Esophagus (tissue), 2 donors: ENCODE measurements around the gene HMCN2. TPM values are rescaled to one million over a fixed set of nuclear protein-coding genes. Genes with fewer than 3 reads are reported as not detected.
"Not testable (repeated sequence)": the region's sequence is repeated elsewhere in the genome, so short reads cannot be mapped to it uniquely, and the experiment has no call there.

Experiments
- H3K27ac ChIP-seq, 2 donors: one replicate each; pipeline ENCODE4 v1.5.1; 2013; ENCODE audit warnings: low read depth in 2 of 2, mild to moderate bottlenecking in 2 of 2, inconsistent platforms in 1 of 2, low read length in 1 of 2, moderate library complexity in 1 of 2
- H3K27me3 ChIP-seq, 2 donors: one replicate each; pipeline ENCODE4 v1.6.1; 2013; ENCODE audit warnings: low read length in 2 of 2, control low read depth in 1 of 2, mild to moderate bottlenecking in 1 of 2; ENCODE audit not compliant: insufficient read depth in 2 of 2, control insufficient read depth in 1 of 2
- H3K36me3 ChIP-seq, 2 donors: one replicate each; pipeline ENCODE4 v1.6.1; 2013; ENCODE audit warnings: low read length in 1 of 2; ENCODE audit not compliant: control insufficient read depth in 2 of 2, insufficient read depth in 2 of 2
- H3K4me1 ChIP-seq, 2 donors: one replicate each; pipeline ENCODE4 v1.6.1; 2013; ENCODE audit warnings: low read length in 1 of 2; ENCODE audit not compliant: control insufficient read depth in 2 of 2, insufficient read depth in 2 of 2
- H3K4me3 ChIP-seq, 2 donors: one replicate each; pipeline ENCODE4 v1.5.1; 2013; ENCODE audit warnings: low read length in 2 of 2, mild to moderate bottlenecking in 2 of 2, low read depth in 1 of 2, moderate library complexity in 1 of 2
- H3K9me3 ChIP-seq, 2 donors: one replicate each; pipeline ENCODE4 v1.6.1; 2013; ENCODE audit warnings: mild to moderate bottlenecking in 2 of 2, low read depth in 1 of 2, low read length in 1 of 2, moderate library complexity in 1 of 2; ENCODE audit not compliant: control insufficient read depth in 2 of 2, insufficient read depth in 1 of 2
- WGBS, 2 donors: extraction: QIAGEN DNeasy Blood & Tissue Kit; methylation state at CpG; one replicate each; pipeline ENCODE4 v1.1.7; 2013; 5-methylcytosine and 5-hydroxymethylcytosine counted together
- polyA plus RNA-seq, 2 donors: library from polyadenylated mRNA; stranded (reverse); fragments of 200-250 nt; gene quantifications; one replicate each; pipeline ENCODE4 v1.2.3, GENCODE V29; 2013
- donor health status: healthy with polysubstance abuse.
- donor health status: Bipolar disorder and iron deficiency.

The HMCN2 gene
- polyA plus RNA-seq, 2 donors = 4.1 to 4.8 TPM

DNA sequence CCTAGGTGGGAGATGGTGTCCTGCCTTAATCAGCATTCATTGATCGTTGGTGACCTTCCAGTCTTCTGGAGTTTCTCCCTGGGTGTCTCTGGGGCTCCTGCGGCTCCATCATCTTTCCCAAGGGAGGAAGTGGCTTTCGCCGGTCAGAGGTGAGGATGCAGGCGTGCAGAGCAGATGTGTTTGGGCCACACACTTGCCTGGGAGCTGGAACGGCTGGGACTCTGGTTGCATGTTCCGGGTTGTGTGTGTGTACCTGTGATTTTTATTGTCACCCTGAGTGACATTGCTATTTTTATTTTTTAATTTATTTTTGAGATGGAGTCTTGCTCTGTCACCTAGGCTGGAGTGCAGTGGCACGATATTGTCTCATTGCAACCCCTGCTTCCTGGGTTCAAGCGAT is 9.6 kb downstream of the HMCN2 start:
- H3K36me3 ChIP-seq = no peaks in the 10 kb centered on the region
- WGBS, 2 donors = 79 to 87% methylated on average over 9 of the region's 9 CpGs
- H3K27me3 ChIP-seq = no peaks in the 10 kb centered on the region
- no peaks in the 10 kb centered on the region for H3K9me3 ChIP-seq
- no peaks in the 10 kb centered on the region for H3K4me1 ChIP-seq
- H3K4me3 ChIP-seq = no peak overlapping the region
- H3K27ac ChIP-seq = no peak overlapping the region

GRCh38 chr9:130276121-130276520 is 10.6 kb downstream of the HMCN2 start:
- H3K4me1 ChIP-seq = no peaks in the 10 kb centered on the region
- no peaks in the 10 kb centered on the region for H3K36me3 ChIP-seq
- H3K27me3 ChIP-seq = no peaks in the 10 kb centered on the region
- 58 to 64% methylated on average over 3 of the region's 3 CpGs for WGBS, 2 donors
- no peak overlapping the region for H3K4me3 ChIP-seq
- H3K27ac ChIP-seq = no peak overlapping the region
- no peaks in the 10 kb centered on the region for H3K9me3 ChIP-seq

GRCh38 chr9:130276955-130277354 is 11.4 kb downstream of the HMCN2 start:
- 85 to 86% methylated on average over 11 of the region's 11 CpGs for WGBS, 2 donors

GRCh38 chr9:130277525-130277924 is 12.0 kb downstream of the HMCN2 start:
- not testable (repeated sequence) for H3K27ac ChIP-seq, H3K4me1 ChIP-seq, H3K36me3 ChIP-seq, H3K9me3 ChIP-seq, H3K4me3 ChIP-seq, H3K27me3 ChIP-seq
- 91 to 96% methylated on average over 1 of the region's 1 CpG for WGBS, 2 donors

More at GRCh38 chr9:130276955-130277354, 11.4 kb downstream of the HMCN2 start:
- no peaks in the 10 kb centered on the region for H3K4me1 ChIP-seq
- no peak overlapping the region for H3K27ac ChIP-seq
- H3K36me3 ChIP-seq = no peaks in the 10 kb centered on the region
- H3K27me3 ChIP-seq = no peaks in the 10 kb centered on the region
- H3K9me3 ChIP-seq = no peaks in the 10 kb centered on the region
- no peak overlapping the region for H3K4me3 ChIP-seq

DNA sequence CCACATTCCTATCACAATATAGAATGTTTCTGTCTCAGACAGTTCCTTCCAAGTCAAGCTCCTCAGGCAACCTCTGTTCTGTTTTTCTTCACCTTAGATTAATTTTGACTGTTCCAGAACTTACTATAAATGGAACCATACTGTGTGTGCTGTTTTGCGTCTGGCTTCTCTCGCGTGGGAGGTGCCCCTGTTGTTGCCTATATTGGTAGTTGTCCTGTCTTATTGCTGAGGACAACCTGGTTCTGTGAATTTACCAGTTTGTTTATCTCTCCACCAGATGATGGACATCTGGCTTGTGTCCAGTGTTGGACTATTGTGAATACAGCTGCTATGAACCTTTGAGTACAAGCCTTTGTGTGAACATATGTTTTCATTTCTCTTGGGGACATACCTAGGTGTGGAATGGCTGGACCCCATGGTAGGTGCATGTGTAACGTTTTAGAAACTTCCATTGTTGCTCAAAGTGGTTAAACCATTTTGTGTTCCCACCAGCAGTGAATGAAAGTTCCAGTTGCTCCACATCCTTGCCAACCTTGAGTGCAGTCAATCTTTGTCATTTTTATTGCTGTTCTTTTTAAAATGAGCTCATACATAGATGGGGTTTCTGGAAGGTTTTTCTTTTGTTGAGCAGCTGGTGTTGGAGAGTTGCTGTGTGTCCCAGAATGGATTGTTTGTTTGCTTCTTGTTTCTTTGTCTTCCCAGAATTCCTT is 18.1 kb downstream of the HMCN2 start:
- Histone ChIP-seq H3K36me3 (peaks cover 0 to 4% of the 10 kb centered on the region in 2 donors), H3K9me3 (no peaks in the 10 kb centered on the region), H3K27ac (no peak overlapping the region), H3K4me3 (no peak overlapping the region), H3K27me3 (no peaks in the 10 kb centered on the region), H3K4me1 (peaks cover 3 to 4% of the 10 kb centered on the region in 2 donors)
- WGBS, 2 donors = 76 to 83% methylated on average over 4 of the region's 4 CpGs

DNA sequence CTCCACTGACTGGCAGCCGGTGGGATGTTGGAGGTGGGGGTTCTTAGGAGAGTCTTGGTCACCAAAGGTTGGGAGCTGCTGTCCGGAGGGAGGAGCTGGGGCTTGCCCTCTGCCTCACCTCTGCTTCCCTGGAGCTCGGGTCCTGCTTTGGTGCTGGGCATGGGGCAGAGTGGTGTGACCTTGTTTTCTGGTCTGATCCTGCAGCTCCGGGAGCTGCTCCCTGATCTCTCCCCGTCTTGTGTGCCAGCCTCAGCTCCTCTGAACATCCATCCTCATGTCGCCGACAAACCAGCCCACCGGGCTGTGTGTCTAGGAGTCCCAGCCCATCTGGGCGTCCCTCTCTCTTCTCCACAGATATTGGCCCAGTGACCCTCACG is 18.7 kb downstream of the HMCN2 start:
- Histone ChIP-seq H3K9me3 (no peaks in the 10 kb centered on the region), H3K27ac (no peak overlapping the region), H3K36me3 (peaks cover 0 to 4% of the 10 kb centered on the region in 2 donors), H3K4me1 (peaks cover 4 to 5% of the 10 kb centered on the region in 2 donors), H3K4me3 (no peak overlapping the region), H3K27me3 (no peaks in the 10 kb centered on the region)
- WGBS, 2 donors = 70 to 72% methylated on average over 10 of the region's 10 CpGs

DNA sequence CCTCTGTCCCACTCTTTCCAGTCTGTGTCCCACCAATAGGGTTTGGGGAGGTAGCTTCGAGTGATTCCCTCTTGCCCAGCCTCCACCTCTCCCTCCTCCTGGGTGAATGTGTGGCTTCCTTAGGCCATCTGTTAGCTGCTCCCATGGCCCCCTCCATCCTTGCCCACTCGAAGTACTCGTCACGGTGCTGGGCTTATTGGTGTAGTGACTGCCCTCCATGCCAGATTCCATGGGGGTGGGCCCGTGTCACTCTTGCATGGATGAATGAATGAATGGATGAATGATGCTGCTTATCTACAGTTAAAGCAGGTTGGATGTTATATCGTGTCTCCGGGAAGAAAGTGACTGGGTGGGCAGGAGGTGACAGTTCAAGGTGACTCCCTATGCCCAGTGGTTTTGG is 19.1 kb downstream of the HMCN2 start:
- Histone ChIP-seq H3K4me1 (peaks cover 6 to 9% of the 10 kb centered on the region in 2 donors), H3K27ac (no peak overlapping the region), H3K4me3 (no peak overlapping the region), H3K36me3 (peaks cover 0 to 4% of the 10 kb centered on the region in 2 donors), H3K27me3 (no peaks in the 10 kb centered on the region), H3K9me3 (no peaks in the 10 kb centered on the region)
- WGBS, 2 donors = 92% methylated on average over 7 of the region's 7 CpGs

DNA sequence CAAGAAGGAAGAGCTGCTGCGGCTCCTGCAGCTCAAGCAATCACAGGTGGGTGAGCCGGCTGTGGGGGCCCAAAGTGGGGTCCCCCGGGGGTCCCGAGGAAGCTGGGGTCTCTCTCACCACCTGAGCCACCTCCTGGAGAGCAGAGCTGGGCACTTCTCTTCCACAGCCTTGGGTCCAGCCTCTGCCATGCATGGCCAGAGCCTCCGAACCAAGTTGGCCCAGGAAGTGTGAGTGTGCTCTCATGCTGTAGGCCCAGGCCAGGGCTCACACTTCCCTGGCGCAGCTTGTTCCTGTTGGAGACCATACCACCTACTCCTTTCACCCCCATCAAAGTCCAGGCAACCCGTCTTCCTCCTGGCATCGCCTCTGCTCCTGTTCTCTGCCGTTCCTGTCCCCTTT is 19.7 kb downstream of the HMCN2 start:
- H3K4me3 ChIP-seq = no peak overlapping the region

GRCh38 chr9:130286072-130286770 is 20.7 kb downstream of the HMCN2 start:
- Histone ChIP-seq H3K4me3 (no peak overlapping the region), H3K9me3 (no peaks in the 10 kb centered on the region), H3K36me3 (peaks cover 0 to 4% of the 10 kb centered on the region in 2 donors), H3K4me1 (peaks cover 6 to 11% of the 10 kb centered on the region in 2 donors), H3K27ac (peak overlapping the region in 1 of 2 donors; percentile 18), H3K27me3 (no peaks in the 10 kb centered on the region)
- 80 to 88% methylated on average over 17 of the region's 17 CpGs for WGBS, 2 donors

More for the DNA sequence above, 19.7 kb downstream of the HMCN2 start:
- 75 to 78% methylated on average over 9 of the region's 9 CpGs for WGBS, 2 donors
- H3K4me1 ChIP-seq = peaks cover 6 to 11% of the 10 kb centered on the region in 2 donors
- peaks cover 0 to 4% of the 10 kb centered on the region in 2 donors for H3K36me3 ChIP-seq
- no peak overlapping the region for H3K27ac ChIP-seq
- H3K9me3 ChIP-seq = no peaks in the 10 kb centered on the region
- no peaks in the 10 kb centered on the region for H3K27me3 ChIP-seq
